Measurements from ENCODE around the gene MRPL38.

GRCh38 chr17:75943491-75943890 is 38.8 kb upstream of the MRPL38 start:
- TF ChIP-seq POLR2AphosphoS5 (IDR thresholded peaks at IDR 0.05) (no peak), CTCF (IDR thresholded peaks at IDR 0.05) (no peak), EP300 (IDR thresholded peaks at IDR 0.05; ENCODE audit: low read depth) (no peak), POLR2A (IDR thresholded peaks at IDR 0.05) (no peak)
